ENCODE results near the gene NTN1. TPM values are rescaled to one million over a fixed set of nuclear protein-coding genes. Genes with fewer than 3 reads are reported as not detected.

Gene NTN1
- total RNA-seq, 4 donors from 2014 or later: 15.9 to 31.0 (median 25.0) TPM

DNA sequence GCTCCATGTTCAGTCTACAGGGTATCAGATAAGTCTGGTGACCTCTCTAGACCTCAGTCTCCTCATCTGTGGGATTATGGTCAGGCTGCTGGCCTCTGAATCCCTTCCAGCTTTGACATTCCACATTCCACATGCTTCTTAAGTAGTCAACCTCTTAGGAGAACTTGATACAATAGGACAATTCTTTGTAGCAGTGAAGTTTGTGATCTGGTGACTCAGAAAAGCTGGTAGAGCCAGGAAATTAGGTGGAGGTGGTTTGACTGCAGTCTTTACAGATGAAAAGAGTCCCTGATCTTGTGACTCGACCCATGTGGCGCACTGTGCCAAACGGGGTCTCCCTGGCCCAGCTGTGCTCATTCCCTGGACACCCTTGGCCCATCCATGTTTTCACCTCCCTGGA is 147.8 kb downstream of the NTN1 start:
- H3K27ac ChIP-seq: no peak overlapping the region
- 76 to 78% methylated on average over 3 of the region's 3 CpGs for WGBS, 2 donors
- H3K4me1 ChIP-seq: no peaks in the 10 kb centered on the region
- DNase-seq (ENCODE audit: low spot score in 2 of 2): no peak
- H3K4me3 ChIP-seq: no peak overlapping the region
- TF ChIP-seq EP300 (IDR thresholded peaks at IDR 0.05) (no peak), POLR2A (IDR thresholded peaks at IDR 0.05) (no peak)
- TF ChIP-seq, protein P1, sequence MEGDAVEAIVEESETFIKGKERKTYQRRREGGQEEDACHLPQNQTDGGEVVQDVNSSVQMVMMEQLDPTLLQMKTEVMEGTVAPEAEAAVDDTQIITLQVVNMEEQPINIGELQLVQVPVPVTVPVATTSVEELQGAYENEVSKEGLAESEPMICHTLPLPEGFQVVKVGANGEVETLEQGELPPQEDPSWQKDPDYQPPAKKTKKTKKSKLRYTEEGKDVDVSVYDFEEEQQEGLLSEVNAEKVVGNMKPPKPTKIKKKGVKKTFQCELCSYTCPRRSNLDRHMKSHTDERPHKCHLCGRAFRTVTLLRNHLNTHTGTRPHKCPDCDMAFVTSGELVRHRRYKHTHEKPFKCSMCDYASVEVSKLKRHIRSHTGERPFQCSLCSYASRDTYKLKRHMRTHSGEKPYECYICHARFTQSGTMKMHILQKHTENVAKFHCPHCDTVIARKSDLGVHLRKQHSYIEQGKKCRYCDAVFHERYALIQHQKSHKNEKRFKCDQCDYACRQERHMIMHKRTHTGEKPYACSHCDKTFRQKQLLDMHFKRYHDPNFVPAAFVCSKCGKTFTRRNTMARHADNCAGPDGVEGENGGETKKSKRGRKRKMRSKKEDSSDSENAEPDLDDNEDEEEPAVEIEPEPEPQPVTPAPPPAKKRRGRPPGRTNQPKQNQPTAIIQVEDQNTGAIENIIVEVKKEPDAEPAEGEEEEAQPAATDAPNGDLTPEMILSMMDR (IDR thresholded peaks at IDR 0.05): no peak
- no peaks in the 10 kb centered on the region for H3K27me3 ChIP-seq
- peaks cover 0 to 3% (median 0%) of the 10 kb centered on the region in 4 donors for H3K9me3 ChIP-seq
- no peaks in the 10 kb centered on the region for H3K36me3 ChIP-seq

DNA sequence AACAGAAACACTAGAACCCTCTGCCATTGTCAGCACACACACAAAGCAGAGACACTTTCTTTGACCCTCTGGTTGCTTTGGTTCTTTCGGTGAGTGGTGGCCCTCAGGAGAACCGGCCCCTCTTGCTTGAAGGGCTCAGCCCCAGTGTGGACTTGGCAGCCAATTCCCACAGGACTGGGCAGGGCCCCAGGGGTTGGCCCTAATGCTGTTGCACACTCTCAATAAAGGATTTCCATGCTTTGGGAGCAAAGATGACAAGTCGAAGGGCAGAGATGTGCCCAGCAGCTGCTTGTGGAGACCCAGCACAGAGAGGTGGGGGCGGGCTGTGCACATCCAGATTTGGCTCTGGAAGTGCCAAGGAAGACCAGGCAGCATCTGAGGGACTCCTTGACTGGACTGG is 149.0 kb downstream of the NTN1 start:
- no peaks in the 10 kb centered on the region for H3K36me3 ChIP-seq
- 85 to 93% methylated on average over 4 of the region's 4 CpGs for whole genome bisulfite sequencing, 2 donors
- no peak overlapping the region for H3K27ac ChIP-seq
- no peak for DNase-seq (ENCODE audit: low spot score in 2 of 2)
- no peaks in the 10 kb centered on the region for H3K4me1 ChIP-seq
- no peak for TF ChIP-seq POLR2A (IDR thresholded peaks at IDR 0.05)
- TF ChIP-seq, protein P1 (IDR thresholded peaks at IDR 0.05): no peak
- no peaks in the 10 kb centered on the region for H3K27me3 ChIP-seq
- no peak overlapping the region for H3K4me3 ChIP-seq
- H3K9me3 ChIP-seq: peaks cover 0 to 15% (median 0%) of the 10 kb centered on the region in 4 donors

GRCh38 chr17:9170853-9171252 is 149.5 kb downstream of the NTN1 start:
- no peak overlapping the region for H3K4me3 ChIP-seq
- no peaks in the 10 kb centered on the region for H3K27me3 ChIP-seq
- no peak for TF ChIP-seq EP300 (IDR thresholded peaks at IDR 0.05)
- TF ChIP-seq, protein P1 (IDR thresholded peaks at IDR 0.05): no peak
- no peak for TF ChIP-seq POLR2A (IDR thresholded peaks at IDR 0.05)
- H3K36me3 ChIP-seq: no peaks in the 10 kb centered on the region
- no peak overlapping the region for H3K27ac ChIP-seq
- DNase-seq (ENCODE audit: low spot score in 2 of 2): no peak
- WGBS, 2 donors: 56 to 69% methylated on average over 6 of the region's 6 CpGs
- peaks cover 0 to 15% (median 0%) of the 10 kb centered on the region in 4 donors for H3K9me3 ChIP-seq
- peaks cover 0 to under 1% (median 0%) of the 10 kb centered on the region in 4 donors for H3K4me1 ChIP-seq

DNA sequence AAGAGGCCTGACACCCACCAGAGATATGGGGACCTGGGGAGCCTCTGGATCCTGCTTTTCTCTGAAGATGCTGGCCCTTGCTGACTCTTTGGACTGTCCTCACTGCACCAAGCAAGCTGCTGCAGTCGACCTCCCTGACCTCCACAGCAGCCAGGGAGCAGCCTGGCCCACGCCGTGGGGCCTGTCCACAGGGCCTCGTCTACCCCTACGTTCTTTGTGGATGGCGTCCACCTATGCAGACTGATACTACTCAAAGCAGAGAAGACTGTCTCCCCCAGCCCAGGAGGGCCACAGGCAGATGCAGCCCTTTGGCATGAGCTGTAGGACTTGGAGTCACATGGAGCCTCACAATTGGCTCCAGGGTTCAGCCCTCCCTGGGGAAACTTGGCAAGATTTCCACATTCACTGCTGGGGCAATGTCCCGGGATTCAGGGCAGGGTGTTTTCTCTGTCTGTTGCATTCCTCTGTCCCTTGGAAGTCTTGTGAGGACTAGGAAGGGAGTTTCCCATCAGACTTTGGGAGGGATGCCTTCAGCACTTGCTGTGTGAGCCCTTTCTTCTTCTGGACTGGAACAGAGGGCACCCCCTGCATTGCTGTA is 152.2 kb downstream of the NTN1 start:
- Histone ChIP-seq H3K27me3 (no peaks in the 10 kb centered on the region), H3K27ac (no peak overlapping the region), H3K9me3 (peaks cover 0 to 15% (median 0%) of the 10 kb centered on the region in 4 donors), H3K4me1 (peaks cover 0 to 24% (median 0%) of the 10 kb centered on the region in 4 donors), H3K36me3 (no peaks in the 10 kb centered on the region), H3K4me3 (no peak overlapping the region)
- TF ChIP-seq POLR2A (IDR thresholded peaks at IDR 0.05) (no peak), EP300 (IDR thresholded peaks at IDR 0.05) (no peak)
- TF ChIP-seq, protein P1 (IDR thresholded peaks at IDR 0.05): no peak
- WGBS, 2 donors: 57 to 68% methylated on average over 5 to 7 of the region's 7 CpGs
- no peak for DNase-seq (ENCODE audit: low spot score in 2 of 2)

- no peak overlapping the region for H3K4me3 ChIP-seq
- H3K9me3 ChIP-seq: peaks cover 0 to 15% (median 0%) of the 10 kb centered on the region in 4 donors
- TF ChIP-seq POLR2A (IDR thresholded peaks at IDR 0.05): no peak
- TF ChIP-seq EP300 (IDR thresholded peaks at IDR 0.05): no peak
- TF ChIP-seq, protein P1 (IDR thresholded peaks at IDR 0.05): no peak
- no peak overlapping the region for H3K27ac ChIP-seq
- no peaks in the 10 kb centered on the region for H3K27me3 ChIP-seq
- no peaks in the 10 kb centered on the region for H3K36me3 ChIP-seq
- WGBS, 2 donors: 94 to 97% methylated on average over 3 of the region's 3 CpGs
- DNase-seq (ENCODE audit: low spot score in 2 of 2): no peak
- H3K4me1 ChIP-seq: peaks cover 0 to 26% (median 0%) of the 10 kb centered on the region in 4 donors
Measured at GRCh38 chr17:9174312-9174711, 153.0 kb downstream of the NTN1 start.
